Measurements from ENCODE around the gene RAPGEF1. TPM values are rescaled to one million over a fixed set of nuclear protein-coding genes. Genes with fewer than 3 reads are reported as not detected.

RAPGEF1 gene
- total and polyA plus RNA-seq, 12 donors: 14.5 to 136 (median 49.1) TPM

GRCh38 chr9:131724683-131725082 is 15.2 kb downstream of the RAPGEF1 start:
- H3K27me3 ChIP-seq: no peaks in the 10 kb centered on the region
- H3K4me3 ChIP-seq: no peak overlapping the region
- 33 to 60% (median 54%) methylated on average over 2 of the region's 2 CpGs for WGBS, 4 donors
- TF ChIP-seq POLR2A (IDR thresholded peaks at IDR 0.05): no peak
- no peak for TF ChIP-seq CTCF (IDR thresholded peaks at IDR 0.05)
- no peak for DNase-seq
- peak overlapping the region in 3 of 5 donors; percentile 25 to 36 (median 28) for H3K27ac ChIP-seq
- peaks cover 15 to 39% of the 10 kb centered on the region in 2 donors for H3K4me1 ChIP-seq (replicated peaks in 1 of 2)
- H3K36me3 ChIP-seq (replicated peaks in 1 of 2): no peaks in the 10 kb centered on the region
- intact Hi-C loops (cut with DNase I): no loop called here
- H3K9me3 ChIP-seq (replicated peaks in 1 of 3): no peaks in the 10 kb centered on the region

GRCh38 chr9:131723632-131724031 is 16.2 kb downstream of the RAPGEF1 start:
- WGBS, 4 donors: 73 to 81% (median 73%) methylated on average over 5 of the region's 5 CpGs
- H3K4me3 ChIP-seq: no peak overlapping the region
- TF ChIP-seq CTCF (IDR thresholded peaks at IDR 0.05) (no peak), POLR2A (IDR thresholded peaks at IDR 0.05) (no peak)
- H3K27me3 ChIP-seq: no peaks in the 10 kb centered on the region
- no peaks in the 10 kb centered on the region for H3K36me3 ChIP-seq (replicated peaks in 1 of 2)
- no peaks in the 10 kb centered on the region for H3K9me3 ChIP-seq (replicated peaks in 1 of 3)
- peaks cover 15 to 42% of the 10 kb centered on the region in 2 donors for H3K4me1 ChIP-seq (replicated peaks in 1 of 2)
- H3K27ac ChIP-seq: no peak overlapping the region
- intact Hi-C loops (cut with DNase I): no loop called here
- no peak for DNase-seq

GRCh38 chr9:131722255-131722654 is 17.6 kb downstream of the RAPGEF1 start:
- Histone ChIP-seq H3K4me1 (replicated peaks in 1 of 2) (peaks cover 2 to 31% of the 10 kb centered on the region in 2 donors), H3K9me3 (replicated peaks in 1 of 3) (no peaks in the 10 kb centered on the region), H3K36me3 (replicated peaks in 1 of 2) (no peaks in the 10 kb centered on the region), H3K27ac (no peak overlapping the region), H3K4me3 (no peak overlapping the region), H3K27me3 (no peaks in the 10 kb centered on the region)
- TF ChIP-seq POLR2A (IDR thresholded peaks at IDR 0.05) (no peak), CTCF (IDR thresholded peaks at IDR 0.05) (no peak)
- intact Hi-C loops (cut with DNase I): no loop called here
- 62 to 81% (median 74%) methylated on average over 4 to 8 of the region's 8 CpGs for WGBS, 4 donors
- no peak for DNase-seq

GRCh38 chr9:131721076-131721475 is 18.8 kb downstream of the RAPGEF1 start:
- intact Hi-C loops (cut with DNase I): no loop called here
- no peak overlapping the region for H3K27ac ChIP-seq
- 91 to 94% (median 94%) methylated on average over 13 of the region's 13 CpGs for WGBS, 4 donors
- DNase-seq: no peak
- H3K4me3 ChIP-seq: no peak overlapping the region
- TF ChIP-seq CTCF (IDR thresholded peaks at IDR 0.05) (no peak), POLR2A (IDR thresholded peaks at IDR 0.05) (no peak)
- H3K9me3 ChIP-seq (replicated peaks in 1 of 3): no peaks in the 10 kb centered on the region
- no peaks in the 10 kb centered on the region for H3K27me3 ChIP-seq
- no peaks in the 10 kb centered on the region for H3K36me3 ChIP-seq (replicated peaks in 1 of 2)
- peaks cover 0 to 27% of the 10 kb centered on the region in 2 donors for H3K4me1 ChIP-seq (replicated peaks in 1 of 2)
